ENCODE data around the gene EXD3. TPM values are rescaled to one million over a fixed set of nuclear protein-coding genes. Genes with fewer than 3 reads are reported as not detected.
A peak's percentile ranks its signal among the peaks of the same experiment; 100 is the strongest.

Gene EXD3
- total RNA-seq, 1 experiment from 2014 or later: 15.3 TPM

DNA sequence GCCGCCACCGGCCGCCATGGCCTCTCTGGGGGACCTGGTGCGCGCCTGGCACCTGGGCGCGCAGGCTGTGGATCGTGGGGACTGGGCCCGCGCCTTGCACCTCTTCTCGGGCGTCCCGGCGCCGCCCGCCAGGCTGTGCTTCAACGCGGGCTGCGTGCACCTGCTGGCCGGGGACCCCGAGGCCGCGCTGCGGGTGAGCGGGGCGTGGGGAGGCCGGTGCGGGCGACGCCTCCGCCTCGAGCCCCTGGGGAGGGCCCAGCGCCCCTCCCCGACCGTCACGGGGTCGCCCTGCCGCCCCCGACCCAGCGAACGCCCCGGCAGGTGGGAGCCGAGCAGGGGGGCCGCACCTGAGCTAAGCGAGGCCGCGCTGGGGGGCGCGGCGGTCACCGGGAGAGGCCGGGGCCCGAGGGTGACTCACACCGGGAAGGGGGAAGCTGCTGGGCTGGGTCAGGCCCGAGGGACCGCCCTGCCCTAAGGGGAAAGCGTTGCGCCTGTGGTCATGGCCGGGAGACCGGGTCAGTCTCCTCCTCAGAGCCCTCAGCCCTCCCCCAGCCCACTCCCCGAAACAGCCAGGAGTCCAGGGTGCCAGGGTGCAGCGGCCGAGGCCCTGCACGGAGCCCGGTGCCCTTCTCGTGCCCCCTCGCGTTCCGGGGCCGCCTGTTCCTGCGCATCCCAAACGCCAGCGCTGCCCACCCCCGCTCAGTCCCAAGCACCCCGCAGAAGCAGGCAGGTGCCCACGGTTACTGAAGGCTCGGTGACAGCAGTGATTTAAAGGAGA lies 741 bp upstream of the EXD3 start:
- Histone ChIP-seq H3K4ac (ENCODE audit: low read depth, low read length) (no peak overlapping the region), H3K56ac (ENCODE audit: insufficient read length, low read depth, low read length) (no peak overlapping the region), H4K8ac (replicated peaks; ENCODE audit: insufficient read length, low read depth, low read length) (no peak overlapping the region), H3K4me1 (ENCODE audit: insufficient read depth, low read length) (no peaks in the 10 kb centered on the region), H2BK5ac (ENCODE audit: insufficient read length, low read length) (no peak overlapping the region), H2BK15ac (ENCODE audit: low read depth, low read length) (no peak overlapping the region), H3K18ac (ENCODE audit: insufficient read length, low read depth, low read length) (no peak overlapping the region), H3K23me2 (ENCODE audit: insufficient read length, low read depth, low read length, poor library complexity, severe bottlenecking) (peaks cover 11% of the 10 kb centered on the region), H3T11ph (ENCODE audit: low read length) (no peak overlapping the region), H3K79me2 (ENCODE audit: insufficient read depth, low read length) (no peaks in the 10 kb centered on the region), H2BK20ac (ENCODE audit: low read depth, low read length, poor library complexity, severe bottlenecking) (no peak overlapping the region), H3K9me3 (ENCODE audit: control insufficient read depth, low read depth, low read length) (no peaks in the 10 kb centered on the region), H3K14ac (ENCODE audit: insufficient read depth, low read length) (no peak overlapping the region; the same call in 1 of the 2 replicates), H2AFZ (ENCODE audit: low read length) (no peak overlapping the region), H3K9ac (ENCODE audit: extremely low read depth, insufficient read length, low read length) (no peak overlapping the region), H2AK5ac (ENCODE audit: insufficient read length, low read length) (no peak overlapping the region), H3K27me3 (ENCODE audit: insufficient read depth, low read length) (no peaks in the 10 kb centered on the region), H2BK120ac (ENCODE audit: low read depth, low read length, poor library complexity, severe bottlenecking) (no peak overlapping the region), H4K5ac (ENCODE audit: insufficient read length, low read depth, low read length) (no peak overlapping the region), H3K79me1 (ENCODE audit: insufficient read depth, low read depth, low read length, poor library complexity, severe bottlenecking) (no peaks in the 10 kb centered on the region), H2BK12ac (ENCODE audit: insufficient read length, low read depth, low read length) (no peak overlapping the region), H4K20me1 (ENCODE audit: control insufficient read depth, insufficient read depth, insufficient read length) (no peaks in the 10 kb centered on the region), H3K23ac (ENCODE audit: insufficient read length, low read depth, low read length) (no peak overlapping the region), H4K91ac (ENCODE audit: insufficient read length, low read depth, low read length) (no peak overlapping the region), H3K27ac (ENCODE audit: insufficient read length, low read depth, low read length) (no peak overlapping the region), H3K4me2 (ENCODE audit: insufficient read depth, insufficient read length, low read length) (peak overlapping the region; percentile 39)
- Mint-ChIP-seq H3K4me3 (peak overlapping the region; percentile 34 to 68; a peak in 3 of 5 replicates), H3K4me1 (peaks cover 5 to 7% of the 10 kb centered on the region in 2 experiments), H3K9me3 (no peaks in the 10 kb centered on the region), H3K27me3 (ENCODE audit: low read depth) (peaks cover 10% of the 10 kb centered on the region), H3K27ac (no peak overlapping the region), H3K36me3 (ENCODE audit: insufficient read depth in 1 of 3, low read depth in 3 of 3) (no peaks in the 10 kb centered on the region)
- no peak for DNase-seq
- WGBS (ENCODE audit: extremely low coverage, insufficient read length, low lambda C conversion rate): no CpG with 5 or more reads among the region's 77 CpGs
- TF ChIP-seq, protein P1, sequence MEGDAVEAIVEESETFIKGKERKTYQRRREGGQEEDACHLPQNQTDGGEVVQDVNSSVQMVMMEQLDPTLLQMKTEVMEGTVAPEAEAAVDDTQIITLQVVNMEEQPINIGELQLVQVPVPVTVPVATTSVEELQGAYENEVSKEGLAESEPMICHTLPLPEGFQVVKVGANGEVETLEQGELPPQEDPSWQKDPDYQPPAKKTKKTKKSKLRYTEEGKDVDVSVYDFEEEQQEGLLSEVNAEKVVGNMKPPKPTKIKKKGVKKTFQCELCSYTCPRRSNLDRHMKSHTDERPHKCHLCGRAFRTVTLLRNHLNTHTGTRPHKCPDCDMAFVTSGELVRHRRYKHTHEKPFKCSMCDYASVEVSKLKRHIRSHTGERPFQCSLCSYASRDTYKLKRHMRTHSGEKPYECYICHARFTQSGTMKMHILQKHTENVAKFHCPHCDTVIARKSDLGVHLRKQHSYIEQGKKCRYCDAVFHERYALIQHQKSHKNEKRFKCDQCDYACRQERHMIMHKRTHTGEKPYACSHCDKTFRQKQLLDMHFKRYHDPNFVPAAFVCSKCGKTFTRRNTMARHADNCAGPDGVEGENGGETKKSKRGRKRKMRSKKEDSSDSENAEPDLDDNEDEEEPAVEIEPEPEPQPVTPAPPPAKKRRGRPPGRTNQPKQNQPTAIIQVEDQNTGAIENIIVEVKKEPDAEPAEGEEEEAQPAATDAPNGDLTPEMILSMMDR (conservative IDR thresholded peaks at IDR 0.05): no peak; the same call in 2 of the 3 replicates
